ENCODE measurements around the gene BMP2. TPM values are rescaled to one million over a fixed set of nuclear protein-coding genes. Genes with fewer than 3 reads are reported as not detected.
A peak's percentile ranks its signal among the peaks of the same experiment; 100 is the strongest.

Gene BMP2
- total and polyA plus RNA-seq, 2 experiments from 2014 or later, result 0.73 to 1.0 TPM

- Mint-ChIP-seq H3K36me3 (ENCODE audit: low read depth) (peaks cover 10% of the 10 kb centered on the region; the same call in 2 of the 3 replicates), H3K27me3 (ENCODE audit: insufficient read depth, low read depth, poor library complexity) (peaks cover 26% of the 10 kb centered on the region), H3K9me3 (no peaks in the 10 kb centered on the region), H3K27ac (no peak overlapping the region), H3K4me1 (peaks cover 19% of the 10 kb centered on the region; the same call in 2 of the 3 replicates), H3K4me3 (peak overlapping the region; percentile 78)
- Histone ChIP-seq H3K4me2 (peak overlapping the region; percentile 98), H2AFZ (peak overlapping the region; percentile 97), H3K4me3 (peak overlapping the region; percentile 81), H3K27ac (ENCODE audit: low read depth) (no peak overlapping the region), H3K9me2 (ENCODE audit: insufficient read depth) (no peaks in the 10 kb centered on the region), H3F3A (replicated peaks; ENCODE audit: low read depth) (0 out of 2 replicates have a peak, but pooled peaks cover 3% of the 10 kb centered on the region), H3K79me2 (replicated peaks; ENCODE audit: insufficient read depth) (no peaks in the 10 kb centered on the region), H3K4me1 (ENCODE audit: insufficient read depth) (peaks cover 30% of the 10 kb centered on the region), H3K27me3 (ENCODE audit: insufficient read depth) (peaks cover 61% of the 10 kb centered on the region), H3K36me3 (ENCODE audit: insufficient read depth) (no peaks in the 10 kb centered on the region), H4K20me1 (replicated peaks; ENCODE audit: insufficient read depth) (peaks cover 5% of the 10 kb centered on the region; the same call in 1 of the 2 replicates)
- no peak for DNase-seq (ENCODE audit: low spot score)
- no peak for ATAC-seq
- TF ChIP-seq CREB1 (CRISPR knock-in tag; IDR thresholded peaks at IDR 0.05; ENCODE audit: low read depth) (no peak), NANOG (IDR thresholded peaks at IDR 0.05; ENCODE audit: borderline replicate concordance) (no peak), ZNF462 (CRISPR knock-in tag; IDR thresholded peaks at IDR 0.05) (no peak), EZH2phosphoT487 (IDR thresholded peaks at IDR 0.05; ENCODE audit: unreplicated experiment) (no peak), JUNB (IDR thresholded peaks at IDR 0.05; ENCODE audit: unreplicated experiment) (no peak), CTCF (conservative IDR thresholded peaks at IDR 0.05; ENCODE audit: low read depth in 2 of 2) (no peak), ETS1 (IDR thresholded peaks at IDR 0.05) (no peak), REST (IDR thresholded peaks at IDR 0.05; ENCODE audit: unreplicated experiment) (no peak), EZH2 (IDR thresholded peaks at IDR 0.05; ENCODE audit: low read depth, unreplicated experiment) (no peak), STAT1 (IDR thresholded peaks at IDR 0.05; ENCODE audit: unreplicated experiment) (no peak)
These were observed 3.3 kb downstream of the BMP2 start for GRCh38 chr20:6770786-6771100.
